Stimulated activated CD4-positive, alpha-beta T cell treated with anti-CD3 and anti-CD28 coated beads, TNF-alpha, amount 100 ng/mL, for 48 hours (primary cell): Measurements from ENCODE around the gene MMP3.

Experiments used
- DNase-seq, 3 donors: peaks; one replicate each; pipeline ENCODE4 v3.0.0-alpha.2; 2020; ENCODE audit warnings: low read depth in 3 of 3

MMP3 gene

DNA sequence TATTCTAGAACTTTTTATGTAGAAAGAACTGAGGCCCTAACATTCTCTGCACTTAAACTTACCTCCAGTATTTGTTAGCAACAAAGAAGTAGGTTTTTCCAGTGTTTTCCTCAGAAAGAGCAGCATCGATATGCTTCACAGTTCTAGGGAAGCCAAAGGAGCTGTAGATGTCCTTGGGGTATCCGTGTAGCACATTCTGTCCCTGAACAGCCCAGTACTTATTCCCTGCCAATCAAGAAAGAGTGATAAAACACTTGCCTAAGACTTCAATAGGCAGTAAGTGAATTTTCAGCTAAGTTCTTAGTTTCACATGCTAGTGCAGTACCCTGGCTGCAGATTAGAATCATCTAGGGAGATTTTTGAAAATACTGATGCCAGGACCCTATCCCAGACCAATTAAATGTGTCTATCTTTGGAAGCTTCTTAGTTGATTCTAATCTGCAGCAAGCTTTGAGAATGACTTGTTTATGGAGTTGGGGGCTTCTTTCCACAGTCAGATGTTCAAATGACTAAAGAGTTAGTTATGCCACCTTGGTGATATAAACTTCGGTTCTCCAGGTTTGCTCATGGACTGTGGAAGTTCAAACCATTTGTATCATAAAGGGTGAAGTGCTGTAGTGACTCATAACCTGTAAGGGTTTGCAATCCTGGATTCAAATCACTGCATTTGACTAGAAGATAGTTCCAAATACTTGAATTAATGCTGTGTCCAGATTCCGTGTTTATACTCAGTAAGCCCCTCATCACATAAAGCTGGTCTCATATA is 52.0 kb downstream of the MMP3 start:
- no peak for DNase-seq

DNA sequence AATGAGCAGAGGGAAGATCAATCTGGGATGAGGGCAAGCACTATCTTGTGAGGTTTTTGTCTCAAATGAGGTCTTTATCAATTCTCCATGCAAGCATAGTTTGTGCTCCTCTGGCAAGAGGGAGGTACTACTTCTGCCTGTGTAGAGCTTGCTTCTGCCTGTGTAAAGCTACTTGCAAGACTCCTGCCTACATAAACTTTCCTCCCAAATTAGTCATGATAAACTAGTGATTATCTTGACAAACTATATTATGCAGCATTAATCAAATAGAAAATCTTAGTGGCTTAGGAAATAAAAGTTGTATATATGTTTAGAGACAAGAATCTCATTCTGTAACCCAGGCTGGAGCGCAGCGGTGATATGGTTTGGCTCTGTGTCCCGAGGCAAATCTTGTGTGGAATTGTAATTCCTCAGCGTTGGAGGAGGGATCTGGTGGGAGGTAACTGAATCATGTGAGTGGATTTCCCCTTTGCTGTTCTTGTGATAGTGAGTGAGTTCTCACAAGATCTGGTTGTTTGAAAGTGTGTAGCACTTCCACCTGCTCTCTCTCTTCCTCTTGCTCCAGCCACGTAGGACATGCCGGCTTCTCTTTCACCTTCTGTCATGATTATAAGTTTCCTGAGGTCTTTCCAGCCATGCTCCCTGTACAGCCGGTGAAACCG is 54.9 kb downstream of the MMP3 start:
- no peak for DNase-seq
